H1 (cell line): ENCODE data around the gene LGR4. TPM values are rescaled to one million over a fixed set of nuclear protein-coding genes. Genes with fewer than 3 reads are reported as not detected.

Experiments
- CTCF ChIA-PET: fragments of 300-600 bp; sonication (Branson Sonifier 250); formaldehyde crosslinking; loops from one replicate; lab custom pipeline; 2021; ENCODE audit not compliant: partially characterized antibody; lab: Charles Lee
- POLR2A ChIA-PET: fragments of 300-600 bp; sonication (Branson Sonifier 250); formaldehyde crosslinking; loops from one replicate; lab custom pipeline; 2021; ENCODE audit warnings: inconsistent platforms; ENCODE audit not compliant: partially characterized antibody; lab: Charles Lee
- DNase-seq, 2 experiments: peaks; one replicate each; pipeline versions ENCODE4 v3.0.0 to v3.0.0-alpha.2; 2010 to 2022; ENCODE audit warnings: low spot score in 2 of 2, low read depth in 1 of 2, mixed read lengths in 1 of 2
- FAIRE-seq: peaks from 2 replicates; lab custom pipeline; 2011; peaks lifted over from hg19 to GRCh38; lab: Jason Lieb, UNC
- H2AFZ ChIP-seq: 2 replicates; pipeline ENCODE4 v1.8.1; 2012; ENCODE audit warnings: low read length, inconsistent platforms
- H2AK5ac ChIP-seq: 2 replicates; pipeline ENCODE4 v1.6.1; 2013; ENCODE audit warnings: low read depth, low read length
- H2BK120ac ChIP-seq: replicated peaks from 2 replicates; pipeline ENCODE3; 2013; ENCODE audit warnings: low read depth, low read length, inconsistent platforms
- H2BK12ac ChIP-seq: 2 replicates; pipeline ENCODE4 v1.6.1; 2013; ENCODE audit warnings: low read depth, low read length
- H2BK15ac ChIP-seq: 2 replicates; pipeline ENCODE4 v1.6.1; 2013; ENCODE audit warnings: low read length
- H2BK20ac ChIP-seq: 2 replicates; pipeline ENCODE4 v1.6.1; 2013; ENCODE audit warnings: low read length
- H2BK5ac ChIP-seq: 2 replicates; pipeline ENCODE4 v1.6.1; 2013; ENCODE audit warnings: low read depth, low read length
- H3K14ac ChIP-seq: 2 replicates; pipeline ENCODE4 v1.6.1; 2013; ENCODE audit warnings: inconsistent platforms; ENCODE audit not compliant: insufficient read length
- H3K18ac ChIP-seq: 2 replicates; pipeline ENCODE4 v1.6.1; 2013; ENCODE audit warnings: low read length; ENCODE audit errors: extremely low read depth
- H3K23ac ChIP-seq: 2 replicates; pipeline ENCODE4 v1.6.1; 2013; ENCODE audit warnings: inconsistent platforms; ENCODE audit not compliant: insufficient read length
- H3K23me2 ChIP-seq: 2 replicates; pipeline ENCODE4 v1.6.1; 2013; ENCODE audit warnings: low read depth, low read length
- H3K27ac ChIP-seq: 2 replicates; pipeline ENCODE4 v1.6.1; 2011; ENCODE audit warnings: low read depth, low read length, inconsistent platforms
- H3K27me3 ChIP-seq, 4 experiments: replicated peaks in 1 of 4; 1 replicate in 1 of 4; 2 replicates in 3 of 4; pipeline versions ENCODE4 v1.6.1 to v1.8.1; 2011 to 2013; ENCODE audit warnings: low read length in 3 of 4, mild to moderate bottlenecking in 3 of 4, inconsistent platforms in 2 of 4, mixed read lengths in 2 of 4, moderate library complexity in 1 of 4; ENCODE audit not compliant: control insufficient read depth in 3 of 4, insufficient read depth in 3 of 4; ENCODE audit errors: extremely low read depth in 1 of 4
- H3K36me3 ChIP-seq, 4 experiments: 2 replicates each; pipeline versions ENCODE4 v1.6.1 to v1.8.1; 2011 to 2013; ENCODE audit warnings: mild to moderate bottlenecking in 4 of 4, low read length in 3 of 4, moderate library complexity in 2 of 4, control low read depth in 1 of 4, inconsistent platforms in 1 of 4; ENCODE audit not compliant: insufficient read depth in 4 of 4, control insufficient read depth in 2 of 4
- H3K4ac ChIP-seq: replicated peaks from 2 replicates; pipeline ENCODE3; 2013; ENCODE audit warnings: low read length, low read depth, mixed read lengths, inconsistent platforms; ENCODE audit not compliant: insufficient read length
- H3K4me1 ChIP-seq, 4 experiments: replicated peaks in 1 of 4; 1 replicate in 1 of 4; 2 replicates in 3 of 4; pipeline versions ENCODE4 v1.6.1 to v1.8.1; 2011 to 2013; ENCODE audit warnings: low read length in 3 of 4, inconsistent platforms in 2 of 4, mixed read lengths in 1 of 4; ENCODE audit not compliant: insufficient read depth in 4 of 4, control insufficient read depth in 3 of 4
- H3K4me2 ChIP-seq, 2 experiments: 2 replicates each; pipeline versions ENCODE4 v1.6.1 to v1.8.1; 2011 to 2013; ENCODE audit warnings: low read depth in 2 of 2, low read length in 2 of 2, control low read depth in 1 of 2, inconsistent platforms in 1 of 2, mild to moderate bottlenecking in 1 of 2; ENCODE audit not compliant: insufficient read depth in 1 of 2
- H3K4me3 ChIP-seq, 4 experiments: fragments of 200-600, 300-600 bp in 1 of 4; sonication (generic), shearing (Covaris generic), sonication (Bioruptor Twin) in 1 of 4; 2 replicates each; pipeline versions ENCODE4 v1.5.1 to v1.8.1; 2011 to 2016; ENCODE audit warnings: low read length in 4 of 4, low read depth in 3 of 4, control low read depth in 2 of 4, inconsistent platforms in 2 of 4, mild to moderate bottlenecking in 2 of 4, mixed read lengths in 1 of 4, moderate library complexity in 1 of 4; ENCODE audit not compliant: insufficient read depth in 2 of 4; ENCODE audit errors: extremely low read depth in 1 of 4
- H3K56ac ChIP-seq: replicated peaks from 2 replicates; pipeline ENCODE3; 2013; ENCODE audit warnings: low read depth, mild to moderate bottlenecking, mixed read lengths, low read length, inconsistent platforms; ENCODE audit not compliant: insufficient read length
- H3K79me1 ChIP-seq: 2 replicates; pipeline ENCODE4 v1.6.1; 2013; ENCODE audit warnings: low read depth, low read length, control low read depth
- H3K79me2 ChIP-seq, 2 experiments: 2 replicates each; pipeline versions ENCODE4 v1.6.1 to v1.8.1; 2012 to 2013; ENCODE audit warnings: low read length in 2 of 2, mild to moderate bottlenecking in 2 of 2, inconsistent platforms in 1 of 2; ENCODE audit not compliant: insufficient read depth in 2 of 2, control insufficient read depth in 1 of 2
- H3K9ac ChIP-seq, 4 experiments: replicated peaks in 1 of 4; 1 replicate in 1 of 4; 2 replicates in 3 of 4; pipeline versions ENCODE4 v1.6.1 to v1.8.1; 2011 to 2013; ENCODE audit warnings: low read depth in 3 of 4, low read length in 3 of 4, control low read depth in 2 of 4, mild to moderate bottlenecking in 2 of 4, moderate library complexity in 2 of 4, inconsistent platforms in 1 of 4; ENCODE audit errors: extremely low read depth in 1 of 4
- H3K9me3 ChIP-seq, 2 experiments: 2 replicates each; pipeline versions ENCODE4 v1.6.1 to v1.8.1; 2012 to 2013; ENCODE audit warnings: mild to moderate bottlenecking in 2 of 2, moderate library complexity in 2 of 2, control low read depth in 1 of 2, inconsistent platforms in 1 of 2, low read depth in 1 of 2, low read length in 1 of 2, mixed read lengths in 1 of 2; ENCODE audit not compliant: insufficient read depth in 2 of 2
- H4K20me1 ChIP-seq, 2 experiments: replicated peaks in 1 of 2; 2 replicates each; pipeline versions ENCODE3 to v1.8.1; 2011 to 2013; ENCODE audit warnings: inconsistent platforms in 2 of 2, low read length in 2 of 2, mild to moderate bottlenecking in 1 of 2; ENCODE audit not compliant: insufficient read depth in 2 of 2, control insufficient read depth in 1 of 2
- H4K5ac ChIP-seq: 2 replicates; pipeline ENCODE4 v1.6.1; 2013; ENCODE audit warnings: low read length, low read depth, mixed read lengths, inconsistent platforms; ENCODE audit not compliant: insufficient read length
- H4K8ac ChIP-seq: 2 replicates; pipeline ENCODE4 v1.8.0; 2013; ENCODE audit warnings: mild to moderate bottlenecking, moderate library complexity, low read length, inconsistent platforms; ENCODE audit not compliant: insufficient read depth; ENCODE audit errors: extremely low read depth
- H4K91ac ChIP-seq: replicated peaks from 2 replicates; pipeline ENCODE3; 2013; ENCODE audit warnings: low read length, mixed read lengths, inconsistent platforms; ENCODE audit not compliant: insufficient read length
- ATF2 ChIP-seq: IDR thresholded peaks from 2 replicates; pipeline ENCODE4 v1.6.1; 2012; ENCODE audit warnings: low read length, inconsistent platforms
- ATF3 ChIP-seq: IDR thresholded peaks from 2 replicates; pipeline ENCODE4 v1.6.1; 2011; ENCODE audit warnings: low read depth, mild to moderate bottlenecking, low read length; ENCODE audit not compliant: insufficient read depth
- CHD1 ChIP-seq: IDR thresholded peaks from 2 replicates; pipeline ENCODE4 v1.6.1; 2012; ENCODE audit warnings: low read depth, low read length, improper control_type of control experiment
- E2F6 ChIP-seq: IDR thresholded peaks from 2 replicates; pipeline ENCODE4 v1.6.1; 2012; ENCODE audit warnings: inconsistent platforms
- FOSL1 ChIP-seq: IDR thresholded peaks from 2 replicates; pipeline ENCODE4 v1.6.1; 2011; ENCODE audit warnings: mild to moderate bottlenecking, low read depth, low read length, moderate library complexity; ENCODE audit not compliant: insufficient read depth
- GTF2F1 ChIP-seq: IDR thresholded peaks from 2 replicates; pipeline ENCODE4 v1.6.1; 2012; ENCODE audit warnings: low read depth, low read length, improper control_type of control experiment, borderline replicate concordance
- JUND ChIP-seq: IDR thresholded peaks from 2 replicates; pipeline ENCODE4 v1.6.1; 2011; ENCODE audit warnings: mild to moderate bottlenecking, improper control_type of control experiment, low read length
- POU5F1 ChIP-seq: IDR thresholded peaks from 2 replicates; pipeline ENCODE4 v1.6.1; 2011; ENCODE audit warnings: low read depth, mild to moderate bottlenecking, low read length, moderate library complexity
- SP1 ChIP-seq: IDR thresholded peaks from 2 replicates; pipeline ENCODE4 v1.6.1; 2011; ENCODE audit warnings: low read depth, low read length
- USF2 ChIP-seq: IDR thresholded peaks from 2 replicates; pipeline ENCODE4 v1.6.1; 2011; ENCODE audit warnings: low read length, improper control_type of control experiment
- WGBS, 2 experiments: shearing (Covaris generic) in 1 of 2; methylation state at CpG; one replicate each; pipeline versions ENCODE4 v1.1.6 to v1.1.7; 2013 to 2015; ENCODE audit warnings: low lambda C conversion rate in 2 of 2, mixed read lengths in 2 of 2, inconsistent platforms in 1 of 2, low coverage in 1 of 2, missing lambda C conversion rate in 1 of 2; ENCODE audit not compliant: insufficient replicate concordance in 2 of 2, insufficient coverage in 1 of 2, insufficient read length in 1 of 2; ENCODE audit errors: extremely low coverage in 1 of 2, missing lambda C conversion rate in 1 of 2; 5-methylcytosine and 5-hydroxymethylcytosine counted together
- polyA plus RNA-seq, 7 experiments: library from polyadenylated mRNA; depleted of rRNA in 3 of 7; stranded (reverse) in 5 of 7; unstranded in 2 of 7; fragments of >200 nt in 5 of 7; fragments of 200-250 nt in 2 of 7; gene quantifications; 1 replicate in 5 of 7; 2 replicates in 1 of 7; 4 replicates in 1 of 7; pipeline versions ENCODE4 v1.2.1 to v1.2.3, GENCODE V29; 2011 to 2013; ENCODE audit warnings: missing spikeins in 2 of 7, mixed read lengths in 2 of 7
- total RNA-seq: library from RNA; stranded (reverse); fragmentation: NEBNext Ultra II Directional; extraction: Animal tissue kit (Norgen Biotek cat#: 25700); gene quantifications from 2 replicates; pipeline ENCODE4 v1.2.1, GENCODE V29; 2021

Gene LGR4
- total and polyA plus RNA-seq, 2 of the 8 experiments (the other 6 are each of a cell fraction or from before 2014, with no cell fraction given): 26.6 to 61.7 TPM

GRCh38 chr11:27398400-27398770, 74.2 kb downstream of the LGR4 start:
- no peak overlapping the region for H3K27ac ChIP-seq
- H3K23me2 ChIP-seq: no peaks in the 10 kb centered on the region
- H3K79me1 ChIP-seq: peaks cover 12% of the 10 kb centered on the region; the same call in 1 of the 2 replicates
- no peak overlapping the region for H3K9ac ChIP-seq
- peaks cover 0 to 15% (median 5%) of the 10 kb centered on the region in 4 experiments; a peak in 5 of 8 replicates for H3K36me3 ChIP-seq
- H2BK15ac ChIP-seq: no peak overlapping the region
- no peak overlapping the region for H3K4me2 ChIP-seq
- H4K5ac ChIP-seq: no peak overlapping the region
- H3K23ac ChIP-seq: no peak overlapping the region
- no peak overlapping the region for H3K4me3 ChIP-seq
- WGBS, 2 experiments: 87% methylated on average over 3 of the region's 3 CpGs; no CpG with 5 or more reads in 1 of the 2 experiments
- no peak overlapping the region for H3K14ac ChIP-seq
- H3K79me2 ChIP-seq: peaks cover 3 to 35% of the 10 kb centered on the region in 2 experiments; a peak in 3 of 4 replicates
- no peaks in the 10 kb centered on the region for H3K27me3 ChIP-seq
- H2BK5ac ChIP-seq: no peak overlapping the region
- ChIA-PET POLR2A (interaction anchor here (1.0 kb wide), 1 partner anchor 155 kb away, joined by 3 read pairs; no protein-coding TSS in a partner anchor), CTCF (interaction anchor here (0.6 to 1.0 kb wide), 2 partner anchors 8 to 741 kb away, joined by 3 read pairs; no protein-coding TSS in a partner anchor)
- H2BK12ac ChIP-seq: no peak overlapping the region
- peaks cover 10 to 21% of the 10 kb centered on the region in 2 experiments for H4K20me1 ChIP-seq
- H3K4me1 ChIP-seq: peaks cover 0 to 18% (median 10%) of the 10 kb centered on the region in 4 experiments; a peak in 4 of 7 replicates
- no peak overlapping the region for H2BK20ac ChIP-seq
- no peak for DNase-seq
- no peak overlapping the region for H2AFZ ChIP-seq
- no peak overlapping the region for H3K18ac ChIP-seq
- H3K56ac ChIP-seq: no peak overlapping the region
- H2AK5ac ChIP-seq: no peak overlapping the region
- H3K9me3 ChIP-seq: no peaks in the 10 kb centered on the region
- H3K4ac ChIP-seq: no peak overlapping the region
- no peak overlapping the region for H4K91ac ChIP-seq
- no peak overlapping the region for H4K8ac ChIP-seq
- no peak overlapping the region for H2BK120ac ChIP-seq
- FAIRE-seq: no peak
- no peak for TF ChIP-seq ATF3
- TF ChIP-seq USF2: no peak
- no peak for TF ChIP-seq CHD1
- TF ChIP-seq E2F6: no peak
- no peak for TF ChIP-seq JUND
- TF ChIP-seq GTF2F1: no peak
- TF ChIP-seq POU5F1: no peak
- TF ChIP-seq ATF2: no peak
- no peak for TF ChIP-seq FOSL1
- TF ChIP-seq SP1: no peak
